Prostate gland (tissue), 2 donors: ENCODE measurements around the gene SIGLEC15. TPM values are rescaled to one million over a fixed set of nuclear protein-coding genes. Genes with fewer than 3 reads are reported as not detected.

Experiments used
- DNase-seq: peaks from one replicate; pipeline ENCODE4 v3.0.0-alpha.2; 2019; ENCODE audit warnings: low spot score
- H3K27ac ChIP-seq, 2 donors: fragments of 200-600 bp; sonication (generic); 2 replicates each; pipeline ENCODE4 v1.5.1; 2017 to 2019
- H3K27me3 ChIP-seq: fragments of 200-600 bp; sonication (generic); replicated peaks from 2 replicates; pipeline ENCODE4 v1.5.1; 2019; ENCODE audit not compliant: insufficient read depth
- H3K36me3 ChIP-seq, 2 donors: fragments of 200-600 bp; sonication (generic); 1 replicate in 1 of 2; 2 replicates in 1 of 2; pipeline versions ENCODE4 v1.5.1 to v1.8.1; 2017 to 2019
- H3K4me1 ChIP-seq: fragments of 200-600 bp; sonication (generic); replicated peaks from 2 replicates; pipeline ENCODE4 v1.5.1; 2019
- H3K4me3 ChIP-seq, 2 donors: fragments of 200-600 bp; sonication (generic); 2 replicates each; pipeline ENCODE4 v1.5.1; 2017 to 2019
- H3K9me3 ChIP-seq: fragments of 200-600 bp; sonication (generic); 2 replicates; pipeline ENCODE4 v1.5.1; 2017
- CTCF ChIP-seq, 4 experiments: fragments of 200-600 bp in 2 of 4; fragments of 450-650 bp in 2 of 4; sonication (generic) in 2 of 4; IDR thresholded peaks; 1 replicate in 3 of 4; 2 replicates in 1 of 4; pipeline ENCODE4 v1.5.1; 2016 to 2019; ENCODE audit warnings: antibody characterized with exemption in 4 of 4, mild to moderate bottlenecking in 2 of 4, moderate library complexity in 2 of 4
- POLR2A ChIP-seq: fragments of 450-650 bp; IDR thresholded peaks from one replicate; pipeline ENCODE4 v1.6.1; 2016; ENCODE audit warnings: antibody characterized with exemption, mild to moderate bottlenecking
- POLR2AphosphoS5 ChIP-seq: sonication (generic); formaldehyde crosslinking; IDR thresholded peaks from one replicate; pipeline ENCODE4 v1.6.1; 2017; ENCODE audit warnings: antibody characterized with exemption
- WGBS: methylation state at CpG from one replicate; pipeline ENCODE4 v1.1.5; 2018; 5-methylcytosine and 5-hydroxymethylcytosine counted together
- intact Hi-C: fragments of 100-400 bp; cut with DNase I; formaldehyde crosslinking; loops from one replicate; pipeline ENCODE4 v1.14.2; 2022
- total RNA-seq, 2 donors: library from RNA; depleted of rRNA; stranded (reverse); fragments of >200 nt; gene quantifications; one replicate each; pipeline ENCODE4 v1.1.0, GENCODE V29; 2016

The SIGLEC15 gene
- total RNA-seq, 2 donors from 2014 or later = 0.91 TPM; not detected in 1

- no peak for DNase-seq
- TF ChIP-seq CTCF (IDR thresholded peaks at IDR 0.05) = no peak
- TF ChIP-seq POLR2A = no peak
- TF ChIP-seq POLR2AphosphoS5 = no peak
- WGBS = 89% methylated on average over 4 of the region's 4 CpGs
- no peak overlapping the region for H3K27ac ChIP-seq
- no peaks in the 10 kb centered on the region for H3K27me3 ChIP-seq
- H3K36me3 ChIP-seq = peaks cover 0 to 4% of the 10 kb centered on the region in 2 donors
- H3K4me1 ChIP-seq = no peaks in the 10 kb centered on the region
- no peak overlapping the region for H3K4me3 ChIP-seq
- intact Hi-C loops = loop anchor here (10.0 kb wide), 1 partner anchor 58 kb away; no protein-coding TSS in a partner anchor
- H3K9me3 ChIP-seq = no peaks in the 10 kb centered on the region
These were observed 31.1 kb downstream of the SIGLEC15 start for GRCh38 chr18:45856531-45856930.

DNA sequence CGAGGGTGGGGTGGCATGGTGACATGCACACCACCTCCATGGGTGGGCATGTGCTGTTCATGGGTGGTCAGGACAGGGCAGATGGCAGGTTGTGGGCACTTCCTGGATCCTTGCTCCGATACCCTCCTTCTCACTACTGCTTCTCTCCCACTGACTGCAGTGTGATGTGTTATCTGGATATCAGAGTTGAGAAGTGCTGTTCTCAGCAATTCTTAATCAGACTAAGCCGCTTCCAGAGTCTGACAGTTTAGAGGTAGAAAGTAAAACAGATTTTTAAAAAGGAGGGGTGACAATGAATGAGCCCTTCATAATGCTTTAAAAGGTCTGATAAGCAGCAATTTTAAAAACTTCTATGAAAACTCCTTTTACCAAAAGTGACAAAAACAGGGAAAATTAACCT, 33.9 kb downstream of the SIGLEC15 start:
- Histone ChIP-seq H3K27ac (no peak overlapping the region), H3K9me3 (no peaks in the 10 kb centered on the region), H3K36me3 (peaks cover 0 to 4% of the 10 kb centered on the region in 2 donors), H3K4me3 (no peak overlapping the region), H3K27me3 (no peaks in the 10 kb centered on the region), H3K4me1 (no peaks in the 10 kb centered on the region)
- no peak for TF ChIP-seq POLR2A
- no peak for TF ChIP-seq CTCF (IDR thresholded peaks at IDR 0.05)
- TF ChIP-seq POLR2AphosphoS5 = no peak
- intact Hi-C loops = loop anchor here (10.0 kb wide), 1 partner anchor 55 kb away; no protein-coding TSS in a partner anchor
- WGBS = 95% methylated on average over 3 of the region's 3 CpGs
- no peak for DNase-seq

DNA sequence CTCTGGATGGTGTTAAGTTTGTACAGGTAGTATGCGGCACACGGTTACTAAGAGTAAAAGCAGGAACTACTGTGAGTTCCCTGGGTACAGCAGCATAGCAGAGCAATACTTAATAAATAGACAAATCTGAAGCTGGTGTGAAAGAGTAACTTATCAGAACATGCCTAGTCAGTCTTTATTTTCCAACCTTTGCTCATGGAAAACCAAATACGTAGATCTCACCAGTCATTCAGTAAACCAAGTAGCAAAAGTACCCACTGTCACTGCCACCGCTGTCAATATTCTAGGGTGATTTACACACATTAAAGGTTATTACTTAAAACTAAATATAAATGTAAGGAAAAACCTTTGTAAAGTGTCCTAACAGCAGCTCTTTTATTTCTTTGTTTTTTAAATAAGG, 35.0 kb downstream of the SIGLEC15 start:
- no peaks in the 10 kb centered on the region for H3K9me3 ChIP-seq
- no peak overlapping the region for H3K27ac ChIP-seq
- intact Hi-C loops = no loop called here
- DNase-seq = no peak
- no peaks in the 10 kb centered on the region for H3K27me3 ChIP-seq
- H3K36me3 ChIP-seq = peaks cover 0 to 4% of the 10 kb centered on the region in 2 donors
- 95% methylated on average over 4 of the region's 4 CpGs for WGBS
- H3K4me3 ChIP-seq = no peak overlapping the region
- TF ChIP-seq CTCF (IDR thresholded peaks at IDR 0.05) = no peak
- no peak for TF ChIP-seq POLR2AphosphoS5
- no peak for TF ChIP-seq POLR2A
- no peaks in the 10 kb centered on the region for H3K4me1 ChIP-seq

DNA sequence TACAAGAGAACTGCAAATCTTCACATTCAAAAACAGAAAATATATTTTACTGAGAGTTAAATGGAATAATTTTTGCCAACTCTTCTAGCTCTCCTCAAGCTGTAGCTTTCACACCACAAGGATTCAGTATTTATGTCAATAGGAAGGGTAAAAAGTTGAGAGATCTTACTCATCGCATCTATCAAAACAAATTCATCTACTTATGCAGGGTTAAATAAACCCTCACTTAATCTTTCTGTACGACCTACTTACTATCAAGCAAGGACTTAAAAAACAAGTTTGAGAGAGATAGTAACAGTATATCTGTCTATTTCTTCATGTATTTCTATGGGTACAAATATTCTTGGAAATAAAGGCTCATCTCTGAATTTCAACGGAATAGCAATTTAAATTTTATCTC, 35.5 kb downstream of the SIGLEC15 start:
- intact Hi-C loops = no loop called here
- Histone ChIP-seq H3K4me1 (no peaks in the 10 kb centered on the region), H3K9me3 (no peaks in the 10 kb centered on the region), H3K27ac (no peak overlapping the region), H3K27me3 (no peaks in the 10 kb centered on the region), H3K36me3 (peaks cover 0 to 4% of the 10 kb centered on the region in 2 donors), H3K4me3 (no peak overlapping the region)
- TF ChIP-seq POLR2A (no peak), CTCF (IDR thresholded peaks at IDR 0.05) (no peak), POLR2AphosphoS5 (no peak)
- WGBS = 92% methylated on average over 3 of the region's 3 CpGs
- DNase-seq = no peak

DNA sequence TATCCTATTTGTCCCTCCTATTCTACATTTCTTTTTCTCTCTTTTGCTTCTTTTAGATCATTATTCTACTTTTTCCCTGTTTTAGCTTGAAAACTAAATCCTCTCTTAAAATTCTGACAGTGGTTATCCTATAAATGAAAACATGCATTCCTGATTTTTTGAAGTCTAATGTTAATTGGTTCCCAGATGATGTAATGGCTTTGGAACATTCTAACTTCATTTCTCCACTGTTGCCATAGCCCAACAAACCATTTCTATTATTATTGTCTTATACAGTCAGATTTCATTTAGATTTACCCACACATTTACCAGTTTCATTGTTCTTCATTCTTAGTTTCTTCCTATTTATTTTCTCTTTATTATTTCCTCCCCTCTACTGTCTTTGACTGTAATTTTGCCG, 36.5 kb downstream of the SIGLEC15 start:
- 93% methylated on average over 1 of the region's 1 CpG for WGBS
- Histone ChIP-seq H3K36me3 (peaks cover 3 to 4% of the 10 kb centered on the region in 2 donors), H3K4me1 (no peaks in the 10 kb centered on the region), H3K27ac (no peak overlapping the region), H3K9me3 (no peaks in the 10 kb centered on the region), H3K4me3 (no peak overlapping the region), H3K27me3 (no peaks in the 10 kb centered on the region)
- TF ChIP-seq POLR2A = no peak
- no peak for TF ChIP-seq CTCF (IDR thresholded peaks at IDR 0.05)
- TF ChIP-seq POLR2AphosphoS5 = no peak
- DNase-seq = no peak
- intact Hi-C loops = no loop called here
